ENCODE measurements around the gene TBC1D19.

TBC1D19 gene

DNA sequence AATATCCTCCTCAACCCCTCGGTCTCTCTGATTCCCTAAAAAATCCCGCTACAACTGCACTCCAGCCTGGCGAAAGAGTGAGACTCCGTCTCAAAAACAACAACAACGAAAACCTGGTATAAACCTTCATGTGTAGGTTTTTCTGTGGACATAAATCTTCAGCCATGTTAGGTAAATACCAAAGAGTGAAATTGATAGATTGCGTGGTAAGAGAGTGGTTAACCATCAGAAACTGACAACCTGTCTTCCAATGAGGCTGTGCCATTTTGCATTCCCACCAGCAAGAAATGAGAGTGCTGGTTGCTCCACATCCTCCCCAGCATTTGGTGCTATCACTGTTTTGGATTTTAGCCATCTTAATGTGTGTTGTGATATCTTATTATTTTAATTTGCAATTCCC lies 10.9 kb downstream of the TBC1D19 start:
- ATAC-seq: no peak
- no peak for TF ChIP-seq ZFP3 (CRISPR knock-in tag; IDR thresholded peaks at IDR 0.05)
- no peak for TF ChIP-seq TOX (CRISPR knock-in tag; IDR thresholded peaks at IDR 0.05; ENCODE audit: borderline replicate concordance)
- no peak for TF ChIP-seq ZNF70 (CRISPR knock-in tag; IDR thresholded peaks at IDR 0.05)
- no peak for TF ChIP-seq TCF4 (CRISPR knock-in tag; IDR thresholded peaks at IDR 0.05; ENCODE audit: borderline replicate concordance)
- TF ChIP-seq CSDC2 (CRISPR knock-in tag; IDR thresholded peaks at IDR 0.05): no peak
- TF ChIP-seq PPARA (CRISPR knock-in tag; IDR thresholded peaks at IDR 0.05; ENCODE audit: borderline replicate concordance): no peak
- no peak for TF ChIP-seq ISL1 (CRISPR knock-in tag; IDR thresholded peaks at IDR 0.05)
- TF ChIP-seq GLIS3 (CRISPR knock-in tag; IDR thresholded peaks at IDR 0.05): no peak
- no peak for TF ChIP-seq ZNF8 (CRISPR knock-in tag; IDR thresholded peaks at IDR 0.05)
- TF ChIP-seq, protein P1, sequence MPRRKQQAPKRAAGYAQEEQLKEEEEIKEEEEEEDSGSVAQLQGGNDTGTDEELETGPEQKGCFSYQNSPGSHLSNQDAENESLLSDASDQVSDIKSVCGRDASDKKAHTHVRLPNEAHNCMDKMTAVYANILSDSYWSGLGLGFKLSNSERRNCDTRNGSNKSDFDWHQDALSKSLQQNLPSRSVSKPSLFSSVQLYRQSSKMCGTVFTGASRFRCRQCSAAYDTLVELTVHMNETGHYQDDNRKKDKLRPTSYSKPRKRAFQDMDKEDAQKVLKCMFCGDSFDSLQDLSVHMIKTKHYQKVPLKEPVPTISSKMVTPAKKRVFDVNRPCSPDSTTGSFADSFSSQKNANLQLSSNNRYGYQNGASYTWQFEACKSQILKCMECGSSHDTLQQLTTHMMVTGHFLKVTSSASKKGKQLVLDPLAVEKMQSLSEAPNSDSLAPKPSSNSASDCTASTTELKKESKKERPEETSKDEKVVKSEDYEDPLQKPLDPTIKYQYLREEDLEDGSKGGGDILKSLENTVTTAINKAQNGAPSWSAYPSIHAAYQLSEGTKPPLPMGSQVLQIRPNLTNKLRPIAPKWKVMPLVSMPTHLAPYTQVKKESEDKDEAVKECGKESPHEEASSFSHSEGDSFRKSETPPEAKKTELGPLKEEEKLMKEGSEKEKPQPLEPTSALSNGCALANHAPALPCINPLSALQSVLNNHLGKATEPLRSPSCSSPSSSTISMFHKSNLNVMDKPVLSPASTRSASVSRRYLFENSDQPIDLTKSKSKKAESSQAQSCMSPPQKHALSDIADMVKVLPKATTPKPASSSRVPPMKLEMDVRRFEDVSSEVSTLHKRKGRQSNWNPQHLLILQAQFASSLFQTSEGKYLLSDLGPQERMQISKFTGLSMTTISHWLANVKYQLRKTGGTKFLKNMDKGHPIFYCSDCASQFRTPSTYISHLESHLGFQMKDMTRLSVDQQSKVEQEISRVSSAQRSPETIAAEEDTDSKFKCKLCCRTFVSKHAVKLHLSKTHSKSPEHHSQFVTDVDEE (CRISPR knock-in tag; IDR thresholded peaks at IDR 0.05): no peak
- TF ChIP-seq ARNTL (CRISPR knock-in tag; IDR thresholded peaks at IDR 0.05; ENCODE audit: borderline replicate concordance, low read depth): no peak
- no peak for TF ChIP-seq ZNF565 (CRISPR knock-in tag; conservative IDR thresholded peaks at IDR 0.05; ENCODE audit: low read depth)
- TF ChIP-seq BACH2 (CRISPR knock-in tag; IDR thresholded peaks at IDR 0.05; ENCODE audit: borderline replicate concordance): no peak

DNA sequence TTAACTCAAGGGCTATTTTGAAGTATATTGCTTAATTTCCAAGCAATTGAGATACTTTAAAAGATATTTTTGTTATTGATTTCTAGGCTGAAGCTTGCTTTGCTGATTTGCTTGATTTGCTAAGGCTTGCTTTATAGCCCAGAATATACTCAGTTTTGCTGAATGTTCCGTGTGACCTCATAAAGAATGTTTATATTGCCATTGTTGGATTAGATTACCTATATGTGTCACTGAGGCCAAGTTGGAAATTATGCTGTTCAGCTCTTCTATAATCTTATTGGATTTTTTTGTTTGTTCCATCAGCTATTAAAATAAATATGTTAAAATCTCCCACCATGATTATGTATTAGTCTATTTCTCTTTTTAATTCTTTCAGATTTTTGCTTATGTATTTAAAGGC lies 13.0 kb downstream of the TBC1D19 start:
- no peak for ATAC-seq

DNA sequence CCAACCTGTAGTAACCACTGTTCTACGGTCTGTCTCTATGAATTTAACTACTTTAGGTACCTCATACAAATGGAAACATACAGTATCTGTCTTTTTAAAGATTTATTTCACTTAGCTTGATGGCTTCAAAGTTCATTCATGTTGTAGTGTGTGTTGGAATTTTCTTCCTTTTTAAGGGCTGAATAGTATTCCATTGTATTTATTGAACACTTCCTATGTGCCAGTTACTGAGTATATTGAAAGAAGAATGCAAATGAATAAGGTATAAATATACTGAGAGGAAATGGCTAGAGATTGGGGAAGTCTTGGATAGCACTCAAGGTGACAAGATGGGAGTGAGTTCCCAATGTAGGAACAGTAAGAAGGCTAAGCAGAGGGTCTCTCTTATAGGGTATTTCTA lies 17.3 kb downstream of the TBC1D19 start:
- TF ChIP-seq ZC3H10 (CRISPR knock-in tag; IDR thresholded peaks at IDR 0.05): no peak
- TF ChIP-seq ZFP3 (CRISPR knock-in tag; IDR thresholded peaks at IDR 0.05): no peak
- no peak for TF ChIP-seq TCF4 (CRISPR knock-in tag; IDR thresholded peaks at IDR 0.05; ENCODE audit: borderline replicate concordance)
- no peak for TF ChIP-seq TOX (CRISPR knock-in tag; IDR thresholded peaks at IDR 0.05; ENCODE audit: borderline replicate concordance)
- TF ChIP-seq ZNF70 (CRISPR knock-in tag; IDR thresholded peaks at IDR 0.05): no peak
- no peak for TF ChIP-seq ZFP30 (CRISPR knock-in tag; IDR thresholded peaks at IDR 0.05)
- TF ChIP-seq, protein P2, sequence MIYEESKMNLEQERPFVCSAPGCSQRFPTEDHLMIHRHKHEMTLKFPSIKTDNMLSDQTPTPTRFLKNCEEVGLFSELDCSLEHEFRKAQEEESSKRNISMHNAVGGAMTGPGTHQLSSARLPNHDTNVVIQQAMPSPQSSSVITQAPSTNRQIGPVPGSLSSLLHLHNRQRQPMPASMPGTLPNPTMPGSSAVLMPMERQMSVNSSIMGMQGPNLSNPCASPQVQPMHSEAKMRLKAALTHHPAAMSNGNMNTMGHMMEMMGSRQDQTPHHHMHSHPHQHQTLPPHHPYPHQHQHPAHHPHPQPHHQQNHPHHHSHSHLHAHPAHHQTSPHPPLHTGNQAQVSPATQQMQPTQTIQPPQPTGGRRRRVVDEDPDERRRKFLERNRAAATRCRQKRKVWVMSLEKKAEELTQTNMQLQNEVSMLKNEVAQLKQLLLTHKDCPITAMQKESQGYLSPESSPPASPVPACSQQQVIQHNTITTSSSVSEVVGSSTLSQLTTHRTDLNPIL (CRISPR knock-in tag; IDR thresholded peaks at IDR 0.05; ENCODE audit: low read depth): no peak
- no peak for TF ChIP-seq PPARA (CRISPR knock-in tag; IDR thresholded peaks at IDR 0.05; ENCODE audit: borderline replicate concordance)
- no peak for ATAC-seq

More for the DNA sequence above, 13.0 kb downstream of the TBC1D19 start:
- TF ChIP-seq, protein P3, sequence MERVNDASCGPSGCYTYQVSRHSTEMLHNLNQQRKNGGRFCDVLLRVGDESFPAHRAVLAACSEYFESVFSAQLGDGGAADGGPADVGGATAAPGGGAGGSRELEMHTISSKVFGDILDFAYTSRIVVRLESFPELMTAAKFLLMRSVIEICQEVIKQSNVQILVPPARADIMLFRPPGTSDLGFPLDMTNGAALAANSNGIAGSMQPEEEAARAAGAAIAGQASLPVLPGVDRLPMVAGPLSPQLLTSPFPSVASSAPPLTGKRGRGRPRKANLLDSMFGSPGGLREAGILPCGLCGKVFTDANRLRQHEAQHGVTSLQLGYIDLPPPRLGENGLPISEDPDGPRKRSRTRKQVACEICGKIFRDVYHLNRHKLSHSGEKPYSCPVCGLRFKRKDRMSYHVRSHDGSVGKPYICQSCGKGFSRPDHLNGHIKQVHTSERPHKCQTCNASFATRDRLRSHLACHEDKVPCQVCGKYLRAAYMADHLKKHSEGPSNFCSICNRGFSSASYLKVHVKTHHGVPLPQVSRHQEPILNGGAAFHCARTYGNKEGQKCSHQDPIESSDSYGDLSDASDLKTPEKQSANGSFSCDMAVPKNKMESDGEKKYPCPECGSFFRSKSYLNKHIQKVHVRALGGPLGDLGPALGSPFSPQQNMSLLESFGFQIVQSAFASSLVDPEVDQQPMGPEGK (CRISPR knock-in tag; IDR thresholded peaks at IDR 0.05; ENCODE audit: borderline replicate concordance): no peak
- no peak for TF ChIP-seq ZNF8 (CRISPR knock-in tag; IDR thresholded peaks at IDR 0.05)

DNA sequence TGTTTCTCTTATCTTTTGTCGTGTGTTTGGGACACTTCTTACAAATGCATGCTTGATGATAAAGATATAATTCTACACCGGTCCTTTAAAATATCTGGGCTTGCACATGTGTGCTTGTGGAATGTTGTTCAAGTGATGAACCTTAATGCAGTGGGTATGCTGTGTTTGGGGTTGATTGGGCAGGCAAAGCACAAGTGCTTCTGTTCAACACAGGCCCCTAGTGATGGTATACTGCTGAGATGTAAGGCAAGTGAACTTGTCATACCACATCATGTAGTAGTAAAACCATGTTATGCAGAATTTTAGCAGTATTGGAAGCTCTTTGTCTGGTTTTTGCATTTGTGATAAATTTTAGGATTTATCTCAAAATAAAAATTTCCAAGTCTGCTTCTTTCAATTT lies 23.9 kb downstream of the TBC1D19 start:
- no peak for ATAC-seq
- TF ChIP-seq ISL1 (CRISPR knock-in tag; IDR thresholded peaks at IDR 0.05) (no peak), RARB (CRISPR knock-in tag; IDR thresholded peaks at IDR 0.05) (no peak), ZC3H10 (CRISPR knock-in tag; IDR thresholded peaks at IDR 0.05) (no peak), GLIS3 (CRISPR knock-in tag; IDR thresholded peaks at IDR 0.05) (no peak), CSDC2 (CRISPR knock-in tag; IDR thresholded peaks at IDR 0.05) (no peak), ZNF565 (CRISPR knock-in tag; conservative IDR thresholded peaks at IDR 0.05; ENCODE audit: low read depth) (no peak), SNAI2 (CRISPR knock-in tag; IDR thresholded peaks at IDR 0.05) (no peak)
- TF ChIP-seq, protein P4, sequence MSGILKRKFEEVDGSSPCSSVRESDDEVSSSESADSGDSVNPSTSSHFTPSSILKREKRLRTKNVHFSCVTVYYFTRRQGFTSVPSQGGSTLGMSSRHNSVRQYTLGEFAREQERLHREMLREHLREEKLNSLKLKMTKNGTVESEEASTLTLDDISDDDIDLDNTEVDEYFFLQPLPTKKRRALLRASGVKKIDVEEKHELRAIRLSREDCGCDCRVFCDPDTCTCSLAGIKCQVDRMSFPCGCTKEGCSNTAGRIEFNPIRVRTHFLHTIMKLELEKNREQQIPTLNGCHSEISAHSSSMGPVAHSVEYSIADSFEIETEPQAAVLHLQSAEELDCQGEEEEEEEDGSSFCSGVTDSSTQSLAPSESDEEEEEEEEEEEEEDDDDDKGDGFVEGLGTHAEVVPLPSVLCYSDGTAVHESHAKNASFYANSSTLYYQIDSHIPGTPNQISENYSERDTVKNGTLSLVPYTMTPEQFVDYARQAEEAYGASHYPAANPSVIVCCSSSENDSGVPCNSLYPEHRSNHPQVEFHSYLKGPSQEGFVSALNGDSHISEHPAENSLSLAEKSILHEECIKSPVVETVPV (CRISPR knock-in tag; IDR thresholded peaks at IDR 0.05): no peak
- TF ChIP-seq, protein P2 (CRISPR knock-in tag; IDR thresholded peaks at IDR 0.05; ENCODE audit: low read depth): no peak
- TF ChIP-seq, protein P5, sequence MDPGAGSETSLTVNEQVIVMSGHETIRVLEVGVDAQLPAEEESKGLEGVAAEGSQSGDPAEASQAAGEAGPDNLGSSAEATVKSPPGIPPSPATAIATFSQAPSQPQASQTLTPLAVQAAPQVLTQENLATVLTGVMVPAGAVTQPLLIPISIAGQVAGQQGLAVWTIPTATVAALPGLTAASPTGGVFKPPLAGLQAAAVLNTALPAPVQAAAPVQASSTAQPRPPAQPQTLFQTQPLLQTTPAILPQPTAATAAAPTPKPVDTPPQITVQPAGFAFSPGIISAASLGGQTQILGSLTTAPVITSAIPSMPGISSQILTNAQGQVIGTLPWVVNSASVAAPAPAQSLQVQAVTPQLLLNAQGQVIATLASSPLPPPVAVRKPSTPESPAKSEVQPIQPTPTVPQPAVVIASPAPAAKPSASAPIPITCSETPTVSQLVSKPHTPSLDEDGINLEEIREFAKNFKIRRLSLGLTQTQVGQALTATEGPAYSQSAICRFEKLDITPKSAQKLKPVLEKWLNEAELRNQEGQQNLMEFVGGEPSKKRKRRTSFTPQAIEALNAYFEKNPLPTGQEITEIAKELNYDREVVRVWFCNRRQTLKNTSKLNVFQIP (CRISPR knock-in tag; IDR thresholded peaks at IDR 0.05; ENCODE audit: borderline replicate concordance, low read depth): no peak
